WERI-Rb-1 (cell line): ENCODE results near the gene PRTFDC1.

Experiments
- DNase-seq: peaks from one replicate; pipeline ENCODE4 v3.0.0-alpha.2; 2020
- H3K27ac ChIP-seq: fragments of 250-450 bp; sonication (Bioruptor Pico); 2 replicates; pipeline ENCODE4 v1.5.1; 2020; ENCODE audit warnings: mild to moderate bottlenecking, moderate library complexity
- H3K27me3 ChIP-seq: fragments of 250-450 bp; sonication (Bioruptor Pico); 2 replicates; pipeline ENCODE4 v1.5.1; 2021; ENCODE audit warnings: mild to moderate bottlenecking, low read depth, moderate library complexity; ENCODE audit not compliant: insufficient read depth, severe bottlenecking
- H3K36me3 ChIP-seq: fragments of 250-450 bp; sonication (Bioruptor Pico); 2 replicates; pipeline ENCODE4 v1.5.1; 2020; ENCODE audit warnings: mild to moderate bottlenecking, moderate library complexity
- H3K4me3 ChIP-seq: 2 replicates; pipeline ENCODE4 v1.5.1; 2011; ENCODE audit warnings: low read depth, mild to moderate bottlenecking, control low read depth, low read length
- H3K9me3 ChIP-seq: fragments of 250-450 bp; sonication (Bioruptor Pico); 2 replicates; pipeline ENCODE4 v1.5.1; 2021; ENCODE audit warnings: mild to moderate bottlenecking, moderate library complexity; ENCODE audit not compliant: severe bottlenecking
- TF ChIP-seq, protein P1 (sequence below): IDR thresholded peaks from 2 replicates; pipeline ENCODE4 v1.5.1; 2011; ENCODE audit warnings: low read depth, mild to moderate bottlenecking, control low read depth, inconsistent platforms, low read length

The PRTFDC1 gene

GRCh38 chr10:24871011-24871935 is 81.1 kb downstream of the PRTFDC1 start:
- Histone ChIP-seq H3K27me3 (no peaks in the 10 kb centered on the region), H3K9me3 (no peaks in the 10 kb centered on the region), H3K4me3 (no peak overlapping the region), H3K27ac (no peak overlapping the region), H3K36me3 (no peaks in the 10 kb centered on the region)
- TF ChIP-seq, protein P1, sequence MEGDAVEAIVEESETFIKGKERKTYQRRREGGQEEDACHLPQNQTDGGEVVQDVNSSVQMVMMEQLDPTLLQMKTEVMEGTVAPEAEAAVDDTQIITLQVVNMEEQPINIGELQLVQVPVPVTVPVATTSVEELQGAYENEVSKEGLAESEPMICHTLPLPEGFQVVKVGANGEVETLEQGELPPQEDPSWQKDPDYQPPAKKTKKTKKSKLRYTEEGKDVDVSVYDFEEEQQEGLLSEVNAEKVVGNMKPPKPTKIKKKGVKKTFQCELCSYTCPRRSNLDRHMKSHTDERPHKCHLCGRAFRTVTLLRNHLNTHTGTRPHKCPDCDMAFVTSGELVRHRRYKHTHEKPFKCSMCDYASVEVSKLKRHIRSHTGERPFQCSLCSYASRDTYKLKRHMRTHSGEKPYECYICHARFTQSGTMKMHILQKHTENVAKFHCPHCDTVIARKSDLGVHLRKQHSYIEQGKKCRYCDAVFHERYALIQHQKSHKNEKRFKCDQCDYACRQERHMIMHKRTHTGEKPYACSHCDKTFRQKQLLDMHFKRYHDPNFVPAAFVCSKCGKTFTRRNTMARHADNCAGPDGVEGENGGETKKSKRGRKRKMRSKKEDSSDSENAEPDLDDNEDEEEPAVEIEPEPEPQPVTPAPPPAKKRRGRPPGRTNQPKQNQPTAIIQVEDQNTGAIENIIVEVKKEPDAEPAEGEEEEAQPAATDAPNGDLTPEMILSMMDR: no peak
- DNase-seq: no peak

DNA sequence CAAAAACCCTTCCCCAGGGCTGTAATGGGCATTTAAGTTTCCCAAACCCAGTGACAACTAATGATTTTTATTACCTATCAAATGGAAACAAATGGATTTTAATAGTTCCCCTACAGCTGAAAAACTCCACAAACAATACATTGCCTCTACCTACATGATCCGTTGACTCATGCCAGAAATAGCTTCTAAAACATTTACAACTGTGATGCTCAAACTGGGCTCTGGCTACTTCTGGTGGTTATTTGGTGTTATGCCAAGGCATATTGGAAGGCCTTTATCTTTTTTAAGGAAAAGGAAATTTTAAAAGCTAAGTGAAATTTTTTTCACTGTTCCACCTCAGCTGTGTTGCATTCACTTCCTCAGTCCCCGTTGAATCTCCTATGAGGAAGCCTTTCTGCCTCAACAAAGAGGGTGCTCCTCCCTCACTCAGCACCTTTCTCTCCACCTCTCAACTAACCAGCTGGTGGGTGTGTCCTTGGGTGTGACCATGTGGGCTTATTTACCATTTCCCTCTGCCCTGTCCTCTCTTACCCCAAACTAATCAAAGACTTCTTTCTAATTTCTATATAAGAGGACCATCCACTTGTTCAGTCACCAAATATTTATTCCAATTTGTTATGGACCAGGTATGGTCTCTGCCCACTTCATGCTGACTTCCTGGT is 82.9 kb downstream of the PRTFDC1 start:
- no peak for DNase-seq
- Histone ChIP-seq H3K36me3 (no peaks in the 10 kb centered on the region), H3K4me3 (no peak overlapping the region), H3K27me3 (no peaks in the 10 kb centered on the region), H3K9me3 (no peaks in the 10 kb centered on the region), H3K27ac (no peak overlapping the region)
- TF ChIP-seq, protein P1: no peak

- Histone ChIP-seq H3K9me3 (no peaks in the 10 kb centered on the region), H3K27ac (no peak overlapping the region), H3K4me3 (no peak overlapping the region), H3K27me3 (no peaks in the 10 kb centered on the region), H3K36me3 (no peaks in the 10 kb centered on the region)
- DNase-seq: no peak
- TF ChIP-seq, protein P1: no peak
These were observed 85.5 kb downstream of the PRTFDC1 start for GRCh38 chr10:24866604-24867583.

- TF ChIP-seq, protein P1: no peak
- DNase-seq: no peak
- no peak overlapping the region for H3K27ac ChIP-seq
These were observed 86.6 kb downstream of the PRTFDC1 start for GRCh38 chr10:24865783-24866182.

DNA sequence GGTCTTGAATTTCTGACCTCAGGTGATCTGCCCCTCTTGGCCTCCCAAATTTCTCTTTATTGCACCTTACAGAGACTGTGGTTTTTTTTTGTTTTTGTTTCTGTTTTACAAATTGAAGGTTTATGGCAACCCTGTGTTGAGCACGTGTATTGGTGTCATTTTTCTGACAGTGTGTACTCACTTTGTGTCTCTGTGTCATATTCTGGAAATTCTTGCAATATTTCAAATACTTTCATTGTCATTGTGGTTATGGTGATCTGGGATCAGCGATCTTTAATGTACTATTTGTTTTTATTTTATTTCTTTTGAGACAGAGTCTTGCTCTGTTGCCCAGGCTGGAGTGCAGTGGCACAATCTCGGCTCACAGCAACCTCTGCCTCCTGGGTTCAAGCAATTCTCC is 89.8 kb downstream of the PRTFDC1 start:
- Histone ChIP-seq H3K27me3 (no peaks in the 10 kb centered on the region), H3K27ac (no peak overlapping the region), H3K9me3 (no peaks in the 10 kb centered on the region), H3K36me3 (no peaks in the 10 kb centered on the region), H3K4me3 (no peak overlapping the region)
- TF ChIP-seq, protein P1: no peak
- no peak for DNase-seq

More at GRCh38 chr10:24865783-24866182, 86.6 kb downstream of the PRTFDC1 start:
- H3K36me3 ChIP-seq: no peaks in the 10 kb centered on the region
- no peaks in the 10 kb centered on the region for H3K27me3 ChIP-seq
- H3K4me3 ChIP-seq: no peak overlapping the region
- no peaks in the 10 kb centered on the region for H3K9me3 ChIP-seq
